HG03457 (cell line): ENCODE data around the gene MAP1LC3B2.

Source experiments
- ATAC-seq: cut with Tn5 transposase; IDR thresholded peaks from one replicate; pipeline ENCODE4 v1.9.1; 2021; ENCODE audit warnings: moderate number of reproducible peaks; ENCODE audit not compliant: unreplicated experiment

Gene MAP1LC3B2

GRCh38 chr12:116537101-116537904 lies 21.9 kb upstream of the MAP1LC3B2 start:
- peak; percentile 26 for ATAC-seq

DNA sequence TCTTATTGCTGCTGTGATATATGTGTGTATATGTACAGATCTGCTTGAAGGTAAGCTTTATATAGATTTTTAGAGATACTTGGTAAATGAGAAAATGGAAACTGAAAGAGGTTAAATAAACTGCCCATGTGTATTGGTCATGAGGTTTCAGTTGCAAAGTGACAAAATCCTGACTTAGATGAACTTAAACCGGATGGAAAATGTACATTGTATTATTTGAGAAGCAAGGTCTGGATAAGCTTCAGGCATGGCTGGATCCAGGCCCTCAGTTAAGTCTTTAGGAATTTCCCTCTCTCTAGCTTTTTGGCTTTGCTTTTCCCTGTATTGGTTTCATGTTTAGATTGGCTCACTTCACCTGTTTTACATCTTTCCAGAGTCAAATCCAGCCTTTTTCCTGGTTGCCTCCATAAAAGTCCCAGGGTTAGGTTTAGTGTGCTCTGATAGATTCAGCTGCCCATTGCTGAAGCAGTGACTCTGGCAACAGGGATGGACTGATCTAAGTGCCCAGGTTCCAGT lies 21.0 kb upstream of the MAP1LC3B2 start:
- ATAC-seq = peak; percentile 55

GRCh38 chr12:116538682-116539305 lies 20.4 kb upstream of the MAP1LC3B2 start:
- ATAC-seq = no peak

DNA sequence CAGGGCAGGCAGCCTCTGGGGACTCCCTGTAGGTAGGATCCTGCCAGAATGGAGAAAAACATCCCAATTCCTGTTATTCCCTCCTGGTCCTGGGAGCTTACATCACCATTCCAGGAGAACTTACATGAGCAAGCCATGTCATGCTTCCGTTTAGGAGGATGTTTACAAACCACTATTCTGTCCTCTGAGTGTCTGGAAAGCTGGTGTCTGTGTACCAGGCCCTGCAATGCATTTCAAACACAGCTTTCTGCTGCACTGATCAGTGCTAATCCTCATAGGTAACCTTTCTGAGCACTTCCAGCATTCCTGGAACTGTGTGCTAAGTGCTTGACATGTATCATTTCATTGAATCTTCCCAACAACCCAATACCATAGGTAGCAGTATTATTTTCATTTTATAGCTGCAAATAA lies 19.8 kb upstream of the MAP1LC3B2 start:
- no peak for ATAC-seq

DNA sequence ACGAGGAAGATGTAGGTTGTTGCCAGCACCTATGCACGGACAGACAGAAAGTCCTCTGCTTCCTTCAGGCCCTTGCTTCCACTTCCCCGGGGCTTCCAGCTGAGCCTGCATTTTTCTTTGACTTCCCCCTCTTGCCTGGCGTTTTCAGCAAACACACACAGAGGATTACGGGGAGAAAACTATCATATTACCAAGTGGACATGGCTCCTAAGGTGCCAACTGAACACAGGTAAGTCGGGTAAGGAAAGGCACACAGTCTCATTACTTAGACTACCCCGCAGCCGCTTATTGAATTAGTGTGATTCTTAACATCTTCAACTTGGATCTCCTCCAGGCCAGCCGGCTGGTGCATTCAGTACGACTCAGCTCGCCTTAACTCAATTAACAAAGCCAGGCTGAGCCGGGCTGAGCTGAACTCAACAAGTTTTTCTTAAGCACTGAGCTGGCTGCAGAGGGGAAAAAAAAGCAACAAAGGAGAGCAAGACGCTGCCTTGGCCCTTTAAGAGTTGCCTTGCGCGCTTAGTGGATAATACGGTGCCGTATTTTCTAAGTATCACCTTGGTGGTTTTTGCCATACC lies 19.2 kb upstream of the MAP1LC3B2 start:
- no peak for ATAC-seq

GRCh38 chr12:116540622-116541152 lies 18.5 kb upstream of the MAP1LC3B2 start:
- no peak for ATAC-seq

GRCh38 chr12:116541547-116542344 lies 17.4 kb upstream of the MAP1LC3B2 start:
- no peak for ATAC-seq

DNA sequence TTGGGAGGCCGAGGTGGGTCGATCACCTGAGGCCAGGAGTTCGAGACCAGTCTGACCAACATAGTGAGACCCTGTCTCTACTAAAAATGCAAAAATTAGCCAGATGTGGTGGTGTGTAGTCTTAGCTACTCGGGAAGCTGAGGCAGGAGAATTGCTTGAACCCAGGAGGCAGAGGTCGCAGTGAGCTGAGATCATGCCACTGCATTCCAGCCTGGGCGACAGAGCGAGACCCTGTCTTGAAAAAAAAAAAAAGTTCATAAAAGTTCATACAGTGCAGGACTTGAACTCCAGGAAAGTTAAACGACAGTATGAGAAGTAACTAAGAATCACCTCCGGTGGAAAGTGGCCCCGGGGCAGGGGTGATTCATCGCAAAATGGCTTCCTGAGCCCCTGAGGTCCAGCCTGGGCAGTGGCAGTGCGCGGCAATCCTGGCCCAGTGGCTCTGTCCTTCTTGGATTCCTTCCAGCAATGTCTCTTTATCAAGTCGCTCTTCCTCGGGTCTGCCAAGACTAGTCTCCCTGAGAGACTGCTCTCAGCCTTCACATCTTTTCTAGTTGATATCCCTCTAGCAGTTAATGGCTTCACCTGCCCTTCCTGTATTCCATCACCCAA lies 16.7 kb upstream of the MAP1LC3B2 start:
- no peak for ATAC-seq

DNA sequence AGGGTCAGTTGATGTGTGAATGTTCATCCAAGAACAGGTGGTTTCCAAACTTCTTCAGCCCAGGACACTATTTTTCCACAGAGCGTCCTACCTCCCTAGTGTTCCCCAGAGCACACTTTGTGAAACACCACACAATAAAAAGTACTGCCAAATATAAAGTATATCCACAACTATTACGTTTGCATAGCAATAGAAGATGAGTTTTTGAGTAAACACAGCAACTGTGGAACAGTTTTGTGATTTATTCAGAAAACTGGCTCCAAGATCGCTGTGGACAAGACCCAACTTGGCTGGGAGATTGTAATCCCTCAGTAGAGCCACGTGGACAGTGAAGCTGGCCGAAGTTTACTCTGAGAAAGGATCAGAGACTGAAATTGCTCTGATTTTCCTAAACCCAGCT lies 14.5 kb upstream of the MAP1LC3B2 start:
- ATAC-seq = no peak

DNA sequence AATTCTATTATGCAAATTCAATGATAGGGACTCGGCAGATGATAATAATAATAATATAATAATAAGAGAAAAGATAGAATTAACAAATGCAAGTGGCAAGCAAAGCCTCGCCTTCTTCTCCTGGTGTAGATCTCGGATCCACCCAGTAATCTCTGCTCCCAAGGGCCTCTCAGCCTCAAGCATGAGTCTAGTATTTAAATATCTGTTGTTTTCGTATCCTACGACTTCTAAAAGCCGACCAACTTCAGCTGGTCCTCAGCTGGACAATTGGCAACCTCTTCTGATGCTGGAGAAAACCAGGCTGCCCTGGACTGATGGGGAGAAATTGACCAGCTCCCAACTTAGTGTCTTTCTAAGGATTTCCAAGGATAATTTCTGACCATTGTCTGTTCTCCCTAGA lies 14.0 kb upstream of the MAP1LC3B2 start:
- ATAC-seq = no peak

- no peak for ATAC-seq
These were observed 13.2 kb upstream of the MAP1LC3B2 start for GRCh38 chr12:116545936-116546335.

- ATAC-seq = peak; percentile 90
These were observed 11.2 kb upstream of the MAP1LC3B2 start for GRCh38 chr12:116547955-116548501.

DNA sequence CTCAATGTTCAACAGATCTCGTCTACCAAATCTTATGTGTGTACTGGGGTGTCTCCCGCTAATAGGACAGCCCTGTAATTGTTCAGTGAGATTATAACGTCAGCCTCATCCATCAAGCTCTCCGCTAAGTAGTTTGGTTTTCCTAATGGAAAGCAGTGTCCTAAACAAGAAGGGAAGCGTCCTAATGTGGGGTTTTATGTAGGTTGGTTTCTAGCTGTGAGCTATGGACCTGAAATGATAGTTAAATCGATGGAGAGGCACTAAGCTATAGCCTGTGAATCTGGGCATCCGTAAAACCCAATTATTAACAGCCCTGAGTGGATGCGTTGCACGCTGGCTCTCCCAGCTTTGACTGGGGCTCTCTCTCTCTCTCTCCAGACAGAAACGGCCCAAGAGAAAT lies 9.2 kb upstream of the MAP1LC3B2 start:
- no peak for ATAC-seq

- no peak for ATAC-seq
These were observed 8.0 kb upstream of the MAP1LC3B2 start for GRCh38 chr12:116551151-116551550.

- ATAC-seq = no peak
These were observed 7.6 kb upstream of the MAP1LC3B2 start for GRCh38 chr12:116551619-116551951.

- no peak for ATAC-seq
These were observed 7.0 kb upstream of the MAP1LC3B2 start for GRCh38 chr12:116551952-116552772.

DNA sequence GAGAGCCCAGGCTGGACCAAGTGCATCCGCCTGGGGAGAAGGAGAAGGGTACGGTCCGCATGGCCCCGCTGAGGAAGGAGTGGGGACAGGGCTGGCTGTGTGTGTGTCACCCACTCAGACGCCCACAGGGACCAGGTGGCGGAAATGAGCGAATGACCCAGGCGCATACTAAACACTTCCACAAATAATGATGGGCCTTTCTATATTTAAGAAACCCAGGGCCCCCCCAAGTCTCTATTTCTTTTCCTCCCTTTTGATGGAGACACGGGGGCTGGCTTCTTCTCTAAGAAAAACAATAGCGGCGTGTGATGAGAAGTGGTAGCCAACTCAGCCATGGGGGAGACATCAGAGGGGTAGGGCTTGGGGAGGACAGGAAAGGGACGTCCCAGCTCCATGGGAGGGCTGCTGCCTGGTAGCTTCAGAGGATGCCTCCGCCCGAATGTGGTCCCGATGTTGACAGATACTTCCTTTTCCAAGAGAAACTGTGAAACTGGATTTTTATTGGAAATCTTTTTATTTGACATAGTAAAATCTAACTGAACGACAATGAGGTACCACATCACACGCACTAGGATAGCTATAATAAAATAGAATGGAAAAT lies 6.3 kb upstream of the MAP1LC3B2 start:
- no peak for ATAC-seq

- ATAC-seq = no peak
These were observed 2.7 kb upstream of the MAP1LC3B2 start for GRCh38 chr12:116556356-116556952.
